Measurements from ENCODE around the gene RPS27L.

The RPS27L gene

DNA sequence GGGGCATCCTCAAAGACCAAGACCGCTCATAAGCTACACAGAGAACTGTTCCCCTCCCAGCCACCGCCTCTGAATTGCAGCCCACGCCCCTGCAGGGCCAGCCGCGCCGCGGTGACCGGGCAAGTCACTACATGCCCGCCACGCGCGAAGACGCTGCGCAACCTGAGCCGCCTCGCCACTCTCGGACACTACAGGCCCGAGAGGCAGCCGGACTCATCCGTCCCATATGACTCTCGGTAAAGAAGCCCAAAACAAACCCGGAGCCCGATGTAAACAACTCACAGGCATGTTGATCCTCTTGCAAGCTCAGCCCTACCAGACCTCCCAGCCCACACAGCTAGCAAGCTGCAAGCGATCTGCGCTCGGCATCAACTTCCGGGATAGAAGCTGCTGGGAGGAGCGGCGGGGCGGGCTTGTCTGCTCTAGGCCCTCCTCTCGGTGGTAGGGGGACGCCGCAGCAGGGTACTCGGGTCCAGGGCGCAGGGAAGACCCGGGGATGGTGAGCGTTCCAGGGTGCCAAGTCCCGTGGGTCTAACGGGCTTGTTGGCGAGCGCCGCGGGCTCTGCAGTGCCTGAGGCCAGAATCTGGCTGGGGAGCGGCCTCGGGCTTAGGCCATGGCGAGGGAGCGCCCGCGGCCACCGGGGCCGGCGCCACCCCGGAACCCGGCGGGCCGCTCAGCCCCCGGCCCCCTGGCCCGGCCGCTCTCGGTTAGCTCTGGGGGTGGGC is at the start of gene RPS27L:
Gene RPS27L, minus strand, starts transcription at position 360 of the 726 bp plus-strand sequence. Its CDS starts 72 bp downstream, at position 288.
- DNase-seq (ENCODE audit: insufficient read length, low spot score) (peak; percentile 93), FAIRE-seq (peak; percentile 92)

DNA sequence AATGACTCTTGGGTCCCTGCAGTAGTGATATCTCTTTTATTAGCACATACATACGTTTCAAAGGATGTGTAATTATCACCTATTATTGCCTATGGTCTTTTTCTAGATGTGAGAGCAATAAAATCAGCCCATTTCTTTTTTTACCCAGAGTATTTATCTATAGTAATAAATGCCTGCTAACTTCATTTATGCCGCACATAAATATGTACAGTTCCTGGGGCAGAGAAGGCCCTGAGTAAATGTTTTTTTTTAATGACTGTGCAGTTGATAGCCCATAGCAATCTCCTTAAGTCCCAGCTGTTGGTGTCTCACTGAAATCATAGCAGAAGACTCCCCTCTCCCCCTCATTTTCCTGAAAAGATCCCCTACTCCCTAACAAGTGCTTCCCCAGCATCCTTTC is 48.8 kb upstream of the RPS27L start:
- DNase-seq (ENCODE audit: insufficient read length, low spot score) (no peak), FAIRE-seq (no peak)

DNA sequence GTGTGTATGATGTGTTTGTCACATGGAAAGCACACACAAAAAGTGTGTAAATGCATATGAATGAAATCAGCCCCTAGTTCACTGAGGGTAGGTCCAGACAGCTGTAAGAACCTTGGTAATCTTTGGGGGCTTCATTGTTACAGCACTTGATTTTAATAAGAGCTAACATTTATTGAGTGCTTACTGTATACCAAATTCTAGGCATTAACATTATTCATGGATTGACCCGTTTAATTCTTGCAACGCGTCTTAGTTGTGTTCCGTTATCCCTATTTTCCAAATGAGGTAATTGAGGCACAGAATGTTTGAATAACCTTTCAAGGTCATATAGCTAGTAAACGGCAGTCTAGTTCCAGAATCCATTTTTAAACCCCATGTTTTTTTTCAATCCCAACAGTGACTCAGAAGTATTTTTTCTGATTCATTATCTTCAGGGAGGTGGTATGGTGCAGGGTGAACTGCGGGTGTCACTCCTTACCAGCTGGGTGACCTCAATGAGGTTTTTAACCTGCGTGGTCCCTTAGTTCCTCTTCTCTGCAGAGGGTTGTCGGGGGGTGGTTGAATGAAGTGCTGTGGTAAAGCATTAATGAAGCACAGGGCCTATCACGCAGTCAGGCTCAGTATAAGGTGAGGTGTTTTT is 46.3 kb upstream of the RPS27L start:
- DNase-seq (ENCODE audit: insufficient read length, low spot score): no peak
- FAIRE-seq: no peak

DNA sequence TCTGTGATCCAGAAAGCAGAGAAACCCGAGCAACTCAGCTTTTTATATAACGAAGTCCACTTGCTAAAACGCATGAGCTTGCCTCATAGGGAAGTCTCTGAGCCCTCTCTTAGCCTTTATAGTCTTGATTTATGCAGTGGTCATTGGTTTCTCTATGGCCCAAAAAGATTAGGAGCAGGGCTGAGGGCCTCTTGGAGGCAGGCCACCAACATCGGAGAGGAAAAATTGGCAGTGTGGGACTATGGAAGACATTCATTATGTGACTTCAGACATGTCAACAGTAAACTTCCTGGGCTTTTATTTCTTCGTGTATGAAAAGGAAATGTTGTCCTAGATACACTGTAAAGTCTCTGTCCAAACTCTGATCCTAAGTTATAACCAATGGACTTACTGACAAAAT is 45.6 kb upstream of the RPS27L start:
- no peak for DNase-seq (ENCODE audit: insufficient read length, low spot score)
- FAIRE-seq: no peak

DNA sequence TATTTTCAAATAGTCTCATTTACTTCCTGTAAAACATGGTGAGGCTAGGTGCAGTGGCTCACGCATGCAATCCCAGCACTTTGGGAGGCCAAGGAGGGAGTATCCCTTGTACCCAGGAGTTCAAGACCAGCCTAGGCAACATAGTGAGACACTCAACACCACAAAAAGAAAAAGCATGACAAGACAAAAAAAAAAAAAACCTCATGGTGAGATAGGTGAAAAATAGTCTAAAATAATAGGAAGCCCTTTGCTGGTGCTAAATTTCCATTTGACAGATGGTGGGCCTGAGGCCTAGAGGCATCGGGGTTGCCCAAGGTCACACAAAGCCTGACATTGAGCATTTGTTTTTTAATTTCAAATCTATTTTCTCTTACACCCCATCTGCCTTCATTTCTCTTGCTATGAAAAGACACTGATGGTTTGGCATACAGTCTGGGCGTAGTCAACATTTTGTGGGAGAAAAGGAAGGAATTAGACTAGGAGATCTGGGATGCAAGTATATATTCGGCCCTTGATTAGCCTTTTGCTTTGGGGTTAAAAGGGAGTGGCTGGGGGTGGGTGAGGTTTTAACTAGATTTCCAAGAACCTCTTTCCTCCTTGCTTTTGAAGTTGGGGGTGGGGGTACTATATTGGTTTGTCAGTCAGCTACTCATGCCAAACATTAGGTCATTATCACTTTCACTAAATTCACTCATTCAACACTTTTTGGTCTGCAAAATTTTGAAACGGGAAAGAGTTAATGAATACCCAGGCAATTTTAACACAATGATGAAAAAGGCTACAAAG is 43.4 kb upstream of the RPS27L start:
- no peak for FAIRE-seq
- DNase-seq (ENCODE audit: insufficient read length, low spot score): no peak

DNA sequence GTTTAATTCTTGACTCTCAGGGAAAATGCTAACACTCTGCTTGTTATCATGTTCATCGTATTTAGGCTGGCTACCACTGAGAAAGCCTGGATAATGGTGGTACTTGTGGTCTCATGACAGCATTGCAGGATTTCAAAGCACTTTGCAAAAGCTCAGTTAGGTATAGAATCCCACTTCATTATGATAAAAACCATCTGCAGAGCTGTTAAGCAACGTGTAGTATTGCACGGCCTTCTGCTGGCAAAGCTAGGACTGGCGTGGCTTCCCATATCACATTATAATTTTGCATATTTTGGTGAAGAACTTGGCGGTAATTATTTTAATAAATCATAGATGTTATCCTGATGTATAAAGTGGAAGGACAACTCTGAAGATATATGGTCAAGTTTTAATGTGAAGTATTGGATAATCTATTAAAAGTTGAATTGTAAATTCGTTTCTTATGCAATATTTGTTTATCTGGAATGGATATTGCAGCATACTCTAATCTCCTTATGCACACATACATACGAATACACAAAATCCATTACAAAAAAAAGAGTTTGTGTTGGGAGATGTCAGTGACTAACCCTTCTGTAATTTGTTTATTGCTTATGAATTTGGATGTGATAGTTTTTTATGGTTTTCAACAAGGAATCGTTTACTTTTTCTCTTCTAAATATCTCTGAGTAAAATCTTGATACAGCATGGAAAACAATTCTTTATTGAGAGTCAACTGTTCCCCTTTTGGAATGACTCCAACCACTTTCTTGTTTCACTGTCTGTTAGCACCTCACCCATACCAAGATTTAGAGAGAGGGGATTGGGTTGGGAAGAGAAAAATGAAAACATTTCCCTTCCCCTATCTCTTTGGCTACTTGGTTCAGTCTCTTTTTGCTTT is 41.3 kb upstream of the RPS27L start:
- FAIRE-seq (peak; percentile 70), DNase-seq (ENCODE audit: insufficient read length, low spot score) (no peak)

DNA sequence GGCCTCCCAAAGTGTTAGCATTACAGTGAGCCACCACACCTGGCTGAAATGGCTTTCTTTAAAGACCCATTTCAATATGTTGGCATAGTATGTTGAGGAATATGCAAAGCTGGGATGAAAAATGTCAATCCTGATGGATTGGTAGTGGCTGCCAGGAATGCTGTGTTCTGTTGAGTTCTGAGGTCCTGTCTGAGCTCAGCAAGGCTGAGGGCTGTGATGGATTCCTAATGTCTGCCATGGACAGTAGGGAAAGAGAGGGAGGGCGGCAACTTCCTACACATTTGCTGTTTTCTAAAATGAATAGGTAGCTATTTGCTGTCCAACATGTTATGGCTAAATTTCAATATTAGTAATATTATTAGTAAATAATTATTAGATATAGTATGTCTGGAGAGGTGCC is 40.3 kb upstream of the RPS27L start:
- DNase-seq (ENCODE audit: insufficient read length, low spot score) (no peak), FAIRE-seq (no peak)

DNA sequence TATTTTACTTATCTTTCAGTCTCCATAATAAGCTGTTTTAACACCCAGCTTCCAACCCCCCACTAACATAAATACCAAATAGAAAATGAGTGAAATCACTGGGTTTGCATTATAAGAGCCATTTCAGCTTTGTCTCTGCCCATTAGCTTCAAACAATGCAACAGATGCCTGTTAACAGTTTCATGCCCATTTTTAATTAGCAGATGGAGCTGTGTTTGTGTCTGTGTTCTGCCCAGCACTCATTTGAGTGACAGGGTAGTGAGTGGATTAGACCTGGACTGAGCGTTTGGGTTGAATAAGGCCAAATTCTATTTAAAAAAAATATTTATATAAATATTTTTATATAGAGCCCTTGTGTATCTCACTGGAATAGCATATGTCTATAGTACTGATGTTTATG is 39.6 kb upstream of the RPS27L start:
- no peak for DNase-seq (ENCODE audit: insufficient read length, low spot score)
- FAIRE-seq: no peak

DNA sequence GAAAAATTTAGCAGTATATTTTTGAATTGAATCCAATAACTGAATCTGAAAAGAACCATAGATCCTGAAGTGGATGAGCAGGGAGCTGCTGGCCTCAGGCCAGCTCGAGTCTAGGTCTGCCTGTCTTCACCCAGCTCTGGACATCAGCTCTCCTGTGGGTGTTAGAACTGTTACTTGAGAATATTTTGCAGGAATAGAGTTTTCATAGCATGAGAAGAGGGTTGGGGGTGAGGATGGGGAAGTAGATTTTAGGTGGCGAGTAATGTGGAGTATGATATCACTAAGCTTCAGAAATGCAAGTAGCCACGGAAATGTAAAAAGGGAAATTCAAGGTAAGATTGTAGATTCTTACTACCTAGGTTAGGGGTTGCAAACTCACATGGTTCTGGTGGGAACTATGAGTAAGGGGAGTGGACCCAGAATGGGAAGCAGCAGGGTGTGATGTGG is 38.3 kb upstream of the RPS27L start:
- DNase-seq (ENCODE audit: insufficient read length, low spot score): no peak
- no peak for FAIRE-seq

DNA sequence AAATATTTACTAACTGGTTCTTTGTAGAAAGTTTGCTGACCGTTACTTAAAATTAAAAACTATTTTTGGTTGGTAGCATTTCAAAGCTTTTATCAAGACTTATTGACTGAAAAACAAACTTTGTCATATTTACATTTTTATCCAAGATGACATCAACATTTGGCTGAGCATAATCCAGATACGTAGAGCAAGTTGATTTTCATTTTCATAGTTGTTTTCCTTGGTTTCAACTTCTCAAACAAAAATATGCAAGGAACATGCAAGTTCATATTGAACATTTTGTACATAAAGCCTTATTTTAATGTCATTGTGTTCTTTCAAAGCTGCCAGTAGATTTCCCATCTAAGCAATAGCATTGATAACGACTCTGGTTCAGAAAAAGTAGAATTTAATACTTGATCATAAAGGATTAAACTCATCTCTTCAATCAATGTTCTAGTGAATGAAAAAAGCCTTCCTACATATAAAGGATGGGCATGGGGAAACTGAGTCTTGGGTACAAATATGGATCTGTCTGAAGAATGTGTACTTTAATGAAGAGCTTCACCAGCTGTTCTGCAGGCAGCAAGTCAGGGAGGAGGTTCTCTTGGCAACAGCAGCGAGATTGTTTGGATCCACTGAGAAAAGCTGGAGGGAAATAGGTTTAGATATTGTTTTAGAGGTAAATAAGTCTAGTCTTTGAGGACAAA is 37.7 kb upstream of the RPS27L start:
- DNase-seq (ENCODE audit: insufficient read length, low spot score) (no peak), FAIRE-seq (peak; percentile 85)

DNA sequence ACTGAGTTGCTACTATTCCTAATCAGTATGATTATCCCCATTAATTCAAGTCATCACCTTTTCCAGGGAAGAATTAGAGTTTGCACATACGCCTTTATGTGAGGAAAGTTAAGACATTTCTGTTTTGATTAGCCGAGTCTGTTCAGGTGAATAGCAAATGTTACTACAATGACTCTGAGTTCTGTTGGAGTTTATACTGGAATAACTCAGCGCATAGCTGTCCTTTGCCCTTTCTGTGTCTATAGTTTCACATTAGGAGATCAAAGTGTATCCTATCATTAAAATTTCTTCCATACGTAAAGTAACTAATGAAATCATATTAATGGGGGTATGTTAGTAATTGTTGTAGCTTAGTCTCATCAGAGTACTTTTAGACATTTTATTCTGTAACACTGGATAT is 37.0 kb upstream of the RPS27L start:
- FAIRE-seq: no peak
- no peak for DNase-seq (ENCODE audit: insufficient read length, low spot score)

DNA sequence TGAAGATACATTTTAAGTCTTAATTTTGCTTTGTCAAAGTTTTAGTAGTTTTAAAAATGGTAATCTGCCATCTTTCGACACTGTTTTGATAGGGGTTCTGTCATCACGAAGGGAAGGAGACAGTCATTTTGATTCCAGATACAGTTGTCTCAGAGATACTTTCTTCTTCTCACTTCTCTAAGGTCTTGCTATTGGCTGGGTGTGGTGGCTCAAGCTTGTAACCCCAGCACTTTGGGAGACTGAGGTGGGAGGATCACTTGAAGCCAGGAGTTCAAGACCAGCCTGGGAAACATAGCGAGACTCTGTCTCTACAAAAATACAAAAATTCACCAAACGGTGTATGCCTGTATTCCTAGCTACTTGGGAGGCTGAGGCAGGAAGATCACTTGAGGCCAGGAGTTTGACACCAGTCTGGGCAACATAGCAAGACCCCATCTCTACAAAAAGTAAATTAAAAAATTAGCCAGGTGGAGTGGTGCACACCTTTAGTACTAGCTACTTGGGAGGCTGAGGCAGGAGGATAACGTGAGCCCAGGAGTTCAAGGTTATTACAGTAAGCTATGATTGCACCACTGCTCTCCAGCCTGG is 35.4 kb upstream of the RPS27L start:
- no peak for FAIRE-seq

DNA sequence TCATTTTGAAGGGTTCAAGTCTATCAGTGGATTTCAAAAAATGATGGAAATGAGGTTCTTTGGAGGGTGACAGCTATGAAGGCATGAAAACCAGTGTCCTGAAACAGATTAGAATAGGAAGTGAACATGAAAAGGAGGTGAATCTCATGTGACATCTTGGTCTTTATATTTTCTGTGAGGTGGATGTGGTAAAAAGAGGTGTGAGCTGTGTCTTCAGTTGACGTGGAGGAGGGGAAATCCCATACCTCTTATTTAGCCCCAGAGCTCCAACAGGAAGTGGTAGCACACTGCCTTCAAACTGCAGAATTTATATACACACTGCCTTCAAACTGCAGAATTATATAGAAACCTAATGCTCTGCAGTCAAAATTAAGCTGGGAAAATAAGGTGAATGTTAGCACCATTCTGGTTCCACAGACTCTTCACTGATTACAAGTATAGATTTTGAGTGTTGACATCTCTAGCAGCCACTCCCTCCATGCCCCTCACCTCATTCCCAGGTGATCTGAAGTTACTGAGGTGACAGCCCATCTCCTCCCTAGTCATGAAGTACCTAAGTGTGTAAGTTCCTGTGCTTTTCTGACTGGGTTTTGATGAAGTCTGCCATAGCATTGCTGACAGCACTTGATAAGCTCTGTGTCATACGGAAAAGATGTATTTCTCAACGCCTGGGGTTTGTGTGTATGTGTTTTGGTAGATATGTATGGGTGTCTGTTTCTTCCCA is 34.8 kb upstream of the RPS27L start:
- DNase-seq (ENCODE audit: insufficient read length, low spot score): no peak
- FAIRE-seq: peak; percentile 98

More for the DNA sequence above, 35.4 kb upstream of the RPS27L start:
- no peak for DNase-seq (ENCODE audit: insufficient read length, low spot score)

DNA sequence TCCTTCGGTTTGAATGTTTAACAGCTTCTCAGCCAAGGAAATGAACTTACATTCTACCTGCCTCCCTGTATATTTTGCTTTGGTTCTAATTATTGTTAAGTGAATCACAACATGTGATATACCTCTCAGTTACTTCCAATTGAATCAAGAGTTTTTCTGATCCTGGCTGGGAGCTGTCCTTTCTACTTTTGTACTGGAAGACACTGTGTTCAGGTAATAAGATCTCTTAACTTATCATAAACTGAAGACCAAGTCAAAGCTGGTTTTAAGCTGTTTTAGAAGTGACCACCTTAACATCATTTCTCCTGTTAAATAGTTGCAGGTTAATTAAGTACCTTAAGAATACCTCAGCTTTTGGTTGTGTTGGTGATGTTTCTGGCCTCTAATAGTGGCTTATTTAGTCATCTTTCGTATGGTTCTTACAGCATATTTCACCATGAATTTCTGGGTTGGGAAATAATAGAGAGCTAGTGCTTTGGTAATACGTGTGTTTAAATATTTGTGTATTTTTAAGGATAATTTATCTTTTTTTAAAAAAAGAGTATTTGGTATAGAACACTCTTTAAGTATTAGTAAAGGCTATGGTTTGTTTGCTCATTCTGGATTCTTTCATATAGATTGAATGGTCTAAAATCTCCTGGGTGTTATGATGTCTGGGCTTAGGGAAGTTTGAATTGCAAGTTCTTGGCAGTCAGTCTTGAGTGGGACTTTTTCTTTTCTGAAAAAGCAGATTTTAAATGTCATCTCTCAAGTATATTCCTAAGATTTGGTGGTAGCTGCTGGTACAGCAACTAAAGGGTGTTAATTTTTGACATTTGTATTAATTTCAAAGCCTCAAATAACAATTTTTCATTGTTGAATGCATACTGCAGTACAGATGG is 33.7 kb upstream of the RPS27L start:
- no peak for FAIRE-seq
- DNase-seq (ENCODE audit: insufficient read length, low spot score): no peak

DNA sequence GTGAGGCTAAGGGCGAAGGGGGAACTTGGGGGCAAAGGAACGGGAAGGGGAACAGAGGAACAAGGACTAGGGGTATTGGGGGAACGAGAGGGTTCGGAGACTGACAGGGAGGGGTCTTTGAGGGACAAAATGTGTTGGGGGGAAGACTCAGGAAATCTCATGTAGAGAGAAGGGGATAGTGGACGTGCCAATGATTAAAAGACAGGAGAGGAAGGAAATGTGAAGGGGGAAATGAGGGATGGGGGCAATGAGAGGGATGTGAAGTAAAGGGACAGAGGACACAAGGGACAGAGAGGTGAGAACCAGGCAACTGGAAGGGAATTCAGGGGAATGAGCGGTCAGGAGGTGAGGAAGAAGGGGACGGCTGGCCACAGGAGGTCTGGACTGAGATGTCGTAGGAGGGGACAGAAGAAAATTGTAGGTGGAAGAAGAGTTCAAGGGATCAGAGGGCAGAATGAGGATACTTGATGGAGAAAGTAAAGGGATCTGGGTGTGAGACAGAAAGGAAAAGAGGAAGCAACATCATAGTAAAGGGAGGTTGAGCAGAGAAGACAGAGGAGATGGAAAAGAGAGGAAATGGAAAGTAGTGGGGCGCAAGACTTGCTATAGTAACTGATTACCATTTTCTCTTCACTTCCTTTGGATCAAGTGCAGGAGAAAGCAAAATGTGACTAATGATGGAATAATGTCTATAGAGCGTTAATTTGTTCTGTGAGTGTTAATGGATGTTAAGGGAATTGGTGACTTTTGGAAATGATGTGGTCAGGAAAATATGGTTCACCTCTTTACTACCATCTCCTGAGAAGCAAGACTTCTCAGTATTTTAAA is 32.9 kb upstream of the RPS27L start:
- FAIRE-seq: peak; percentile 86
- DNase-seq (ENCODE audit: insufficient read length, low spot score): no peak

DNA sequence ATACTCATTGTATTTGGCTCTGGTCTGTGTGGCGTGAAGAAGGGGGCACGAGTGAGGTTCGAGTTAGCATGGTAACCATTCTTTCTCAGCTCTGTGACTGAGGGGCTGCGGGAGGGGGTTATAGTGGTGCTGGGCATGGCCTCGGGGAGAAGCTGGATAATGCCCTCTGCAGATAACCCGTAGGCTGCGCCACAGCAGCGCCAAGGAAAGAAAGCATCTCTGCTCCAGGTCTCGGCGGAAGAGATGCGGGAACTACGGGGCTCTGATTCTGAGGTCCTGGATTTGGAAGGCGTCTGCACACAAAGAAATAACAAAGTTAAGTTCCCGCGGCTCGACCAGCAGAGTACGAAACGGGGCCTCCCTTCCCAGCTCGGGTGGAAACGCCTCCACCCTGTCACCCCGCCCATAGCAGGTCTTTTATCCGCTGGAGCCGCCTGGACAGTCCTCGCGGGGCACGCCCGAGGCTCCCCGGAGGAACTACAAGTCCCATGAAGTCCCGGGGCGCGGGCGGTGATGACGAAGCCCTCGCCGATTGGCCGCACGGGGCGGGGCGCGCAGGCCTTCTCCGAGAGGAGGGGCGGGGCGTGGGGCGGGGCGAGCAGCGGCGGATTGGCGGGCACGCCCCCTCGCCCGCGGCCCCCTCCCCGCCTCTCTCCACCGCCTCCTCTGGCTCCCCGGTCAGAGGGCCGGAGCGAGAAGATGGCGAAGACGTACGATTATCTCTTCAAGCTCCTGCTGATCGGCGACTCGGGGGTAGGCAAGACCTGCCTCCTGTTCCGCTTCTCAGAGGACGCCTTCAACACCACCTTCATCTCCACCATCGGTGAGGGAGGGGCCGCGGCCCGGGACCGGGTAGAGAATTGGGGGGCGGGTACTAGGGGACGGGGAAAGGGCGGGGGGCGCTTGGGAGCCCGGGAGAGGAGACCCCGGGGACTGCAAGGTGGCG is 31.9 kb upstream of the RPS27L start, which contains the start of gene RAB8B:
Gene RAB8B, plus strand, starts transcription at position 681 of the 946 bp plus-strand sequence. Its CDS starts 19 bp downstream, at position 700.
- FAIRE-seq: peak; percentile 86
- peak; percentile 62 for DNase-seq (ENCODE audit: insufficient read length, low spot score)
